CD4-positive, alpha-beta T cell treated with Interleukin-21 for 1 hour (primary cell): ENCODE measurements around the gene ANG.
"Not testable (repeated sequence)": the region's sequence is repeated elsewhere in the genome, so short reads cannot be mapped to it uniquely, and the experiment has no call there.

Experiments used
- DNase-seq: peaks from one replicate; pipeline ENCODE4 v3.0.0-alpha.2; 2020

The ANG gene

DNA sequence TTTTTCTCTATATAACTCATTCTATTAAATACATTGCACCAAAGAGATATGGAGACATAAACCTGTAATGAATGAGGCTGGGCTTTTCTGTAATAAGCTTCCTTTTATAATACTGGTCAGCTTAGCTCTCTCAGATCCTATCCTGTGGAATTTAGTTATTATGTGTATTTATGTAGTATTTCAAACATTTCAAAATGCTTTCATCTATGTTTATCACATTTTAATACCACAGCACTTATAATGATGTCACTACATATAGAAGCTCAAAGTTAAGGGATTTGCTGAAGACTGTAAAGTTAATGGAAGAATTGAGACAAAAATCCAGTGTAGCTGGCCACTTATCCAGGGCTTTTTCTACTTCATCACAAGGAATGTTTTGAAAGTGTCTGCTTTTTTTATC lies 11.4 kb downstream of the ANG start:
- DNase-seq: no peak

DNA sequence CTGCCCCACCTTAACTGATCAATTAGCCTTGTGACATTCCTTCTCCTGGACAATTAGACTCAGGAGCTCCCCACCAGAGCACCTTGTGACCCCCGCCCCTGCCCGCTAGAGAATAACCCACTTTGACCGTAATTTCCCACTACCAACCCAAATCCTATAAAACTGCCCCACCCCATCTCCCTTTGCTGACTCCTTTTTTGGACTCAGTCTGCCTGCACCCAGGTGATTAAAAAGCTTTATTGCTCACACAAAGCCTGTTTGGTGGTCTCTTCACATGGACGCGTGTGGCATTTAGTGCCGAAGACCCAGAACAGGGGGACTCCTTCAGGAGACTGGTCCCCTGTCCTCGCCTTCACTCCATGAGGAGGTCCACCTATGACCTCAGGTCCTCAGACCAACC lies 12.4 kb downstream of the ANG start:
- not testable (repeated sequence) for DNase-seq

DNA sequence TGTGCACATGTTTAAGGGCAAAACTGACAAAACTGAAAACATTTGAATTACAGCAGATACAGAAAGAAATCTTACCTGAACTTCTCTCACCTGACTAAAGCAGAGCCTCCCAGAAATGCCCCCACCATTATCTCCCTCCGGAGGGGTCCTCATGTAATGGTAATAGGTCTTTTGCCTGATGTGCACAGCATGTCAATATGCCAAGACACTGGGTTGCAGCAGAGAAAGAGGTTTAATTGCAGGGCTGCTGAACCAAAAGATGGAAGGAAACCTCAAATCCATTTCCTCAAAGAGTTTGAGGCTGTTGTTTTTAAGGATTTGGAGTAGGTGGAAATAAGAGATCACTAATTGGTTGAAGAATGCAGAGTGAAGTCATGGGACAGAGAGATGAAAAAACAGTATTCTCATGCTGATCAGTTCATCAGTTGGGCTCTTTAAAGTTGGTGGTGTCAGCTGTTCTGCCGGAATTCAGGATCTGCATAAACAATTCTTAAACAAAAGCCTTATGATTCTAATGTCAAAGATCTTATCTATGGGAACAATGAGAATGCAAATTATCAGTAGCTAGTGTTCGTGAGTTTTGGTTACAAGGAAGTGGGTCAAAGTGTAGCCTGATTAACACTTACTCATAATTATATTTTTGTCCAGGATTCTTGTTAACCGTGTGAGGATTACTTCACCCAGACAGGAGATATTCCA lies 18.2 kb downstream of the ANG start:
- DNase-seq: no peak

DNA sequence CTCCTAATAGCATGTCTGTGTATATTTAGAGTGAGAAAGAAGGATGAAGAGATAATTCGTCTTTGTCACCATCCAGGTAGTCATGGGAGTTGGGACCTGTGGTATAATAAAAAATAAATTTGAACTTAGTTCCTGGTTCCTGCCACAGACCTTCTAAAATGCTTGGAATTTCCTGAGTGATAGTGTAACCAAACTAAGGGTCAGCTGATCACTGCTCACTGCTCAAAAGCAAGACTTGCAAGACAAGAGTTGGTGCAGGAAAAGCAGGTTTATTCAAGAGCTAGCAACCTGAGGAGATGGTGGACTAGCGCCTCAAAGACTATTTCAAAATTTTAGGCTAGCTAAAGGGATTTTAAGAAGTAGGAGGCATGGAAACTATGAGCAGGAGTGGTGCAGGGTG lies 19.1 kb downstream of the ANG start:
- DNase-seq: no peak

DNA sequence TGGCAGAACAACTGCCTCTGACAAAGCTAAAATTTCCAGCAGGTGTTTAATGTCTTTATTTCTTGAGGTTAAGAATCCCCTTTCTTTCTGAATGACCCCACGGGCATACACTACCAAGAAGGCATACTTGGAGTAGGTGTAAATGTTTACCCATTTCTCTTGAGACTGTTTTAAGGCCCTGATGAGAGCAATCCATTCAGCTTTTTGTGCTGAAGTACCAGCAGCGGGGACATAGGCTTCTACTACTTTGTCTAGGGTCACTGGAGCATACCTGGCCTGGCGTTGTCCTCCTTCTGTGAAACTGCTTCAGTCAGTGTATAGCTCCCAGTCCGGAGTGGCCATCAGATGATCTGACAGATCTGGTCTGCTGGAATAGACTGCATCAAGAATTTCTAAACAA lies 22.7 kb downstream of the ANG start:
- no peak for DNase-seq

DNA sequence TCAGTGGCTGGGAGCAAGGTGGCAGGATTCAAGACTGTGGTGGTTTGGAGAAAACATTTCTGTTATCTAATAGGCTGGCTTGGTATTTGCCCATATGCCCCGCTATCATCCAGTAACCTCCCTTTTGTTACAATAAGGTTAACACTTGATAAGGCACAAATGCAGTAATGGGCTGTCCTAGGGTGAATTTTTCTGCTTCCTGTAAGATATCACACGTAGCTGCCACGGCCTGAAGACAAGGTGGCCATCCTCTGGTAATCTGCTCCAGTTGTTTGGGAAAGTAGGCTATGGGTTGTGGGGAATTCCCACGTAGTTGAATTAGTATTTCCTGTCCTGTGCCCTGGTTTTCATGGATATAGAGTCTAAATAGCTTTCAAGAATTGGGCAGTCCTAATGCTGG lies 23.1 kb downstream of the ANG start:
- DNase-seq: no peak

DNA sequence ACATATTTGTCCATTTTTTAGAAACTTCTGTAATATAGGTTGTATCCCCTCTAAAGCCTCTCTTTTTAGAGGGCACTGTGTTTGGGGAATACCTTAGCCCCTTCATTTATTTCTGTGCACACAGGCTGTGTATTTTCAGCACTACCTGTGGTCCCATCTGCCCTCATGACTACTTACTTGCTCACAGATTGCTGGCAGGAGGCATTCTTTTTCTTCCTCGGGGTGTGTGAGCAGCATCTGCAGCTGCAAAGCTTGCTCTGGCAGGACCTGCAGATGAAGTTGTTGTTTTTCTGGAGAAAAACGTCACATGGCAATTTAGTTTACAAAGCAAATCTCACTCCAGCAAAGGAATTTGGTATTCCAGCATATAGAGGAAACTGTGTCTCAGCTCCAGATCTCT lies 24.3 kb downstream of the ANG start:
- DNase-seq: no peak

DNA sequence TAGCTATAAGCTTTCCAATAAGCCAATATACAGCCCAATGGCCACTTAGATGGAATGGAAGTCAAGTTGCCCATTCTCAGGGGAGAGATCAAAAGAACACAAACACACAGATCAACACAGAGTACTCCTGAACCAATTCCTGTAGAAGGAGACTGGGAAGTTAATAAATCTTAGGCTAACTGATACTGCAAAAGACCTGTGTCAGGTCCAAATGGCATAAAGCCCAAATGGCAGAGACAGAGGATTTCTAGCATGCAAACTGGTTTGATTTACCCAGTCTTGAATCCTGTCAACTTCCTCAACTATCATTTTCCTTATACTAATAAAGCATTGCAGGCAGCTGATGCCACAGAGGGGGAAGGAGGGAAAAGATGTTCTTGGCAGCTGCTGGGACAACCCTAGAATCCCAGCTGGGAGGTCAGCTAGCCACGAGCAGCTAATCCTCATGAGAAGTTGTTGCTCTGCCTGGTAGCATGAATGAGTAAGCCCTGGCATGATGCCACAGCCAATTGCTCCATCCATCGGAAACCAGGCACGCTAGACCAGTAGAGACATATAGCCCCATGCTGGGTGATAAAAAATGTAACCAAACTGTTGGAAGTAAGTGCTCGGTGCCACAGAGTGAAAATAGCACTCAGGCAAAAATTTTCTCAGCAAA lies 26.2 kb downstream of the ANG start:
- DNase-seq: no peak

DNA sequence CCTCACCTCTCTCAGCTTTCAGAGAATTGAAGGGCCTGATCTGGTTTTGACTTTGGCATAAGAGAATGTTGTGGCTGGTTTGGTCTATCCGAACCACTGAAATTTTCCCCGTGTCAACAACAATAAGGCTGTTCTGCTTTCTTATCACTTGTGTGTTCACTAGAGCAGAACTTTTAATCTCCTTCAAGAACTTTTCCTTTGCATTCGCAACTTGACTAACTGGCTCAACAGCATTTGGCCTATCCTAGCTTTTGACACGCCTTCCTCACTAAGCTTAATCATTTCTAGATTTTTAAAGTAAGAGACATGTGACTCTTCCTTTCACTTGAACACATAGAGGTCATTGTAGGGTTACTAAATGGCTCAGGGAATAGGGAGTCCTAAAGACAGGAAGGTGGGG lies 31.2 kb downstream of the ANG start:
- DNase-seq: no peak

DNA sequence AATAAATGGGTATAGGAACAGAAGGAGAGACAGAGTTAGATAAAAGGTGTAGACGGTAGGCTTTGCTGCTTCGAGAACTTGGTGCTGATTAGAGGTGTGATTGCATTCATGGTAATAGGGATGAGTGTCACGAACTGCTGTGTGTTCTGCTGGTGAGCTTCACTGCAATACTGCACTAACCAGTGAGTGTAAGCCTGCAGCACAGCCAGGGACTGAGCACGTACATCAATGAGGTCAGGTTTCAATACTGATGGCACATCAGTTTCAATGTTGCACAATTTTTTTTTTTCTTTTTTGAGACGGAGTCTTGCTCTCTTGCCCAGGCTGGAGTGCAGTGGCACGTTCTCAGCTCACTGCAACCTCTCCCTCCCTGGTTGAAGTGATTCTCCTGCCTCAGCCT lies 32.2 kb downstream of the ANG start:
- no peak for DNase-seq

DNA sequence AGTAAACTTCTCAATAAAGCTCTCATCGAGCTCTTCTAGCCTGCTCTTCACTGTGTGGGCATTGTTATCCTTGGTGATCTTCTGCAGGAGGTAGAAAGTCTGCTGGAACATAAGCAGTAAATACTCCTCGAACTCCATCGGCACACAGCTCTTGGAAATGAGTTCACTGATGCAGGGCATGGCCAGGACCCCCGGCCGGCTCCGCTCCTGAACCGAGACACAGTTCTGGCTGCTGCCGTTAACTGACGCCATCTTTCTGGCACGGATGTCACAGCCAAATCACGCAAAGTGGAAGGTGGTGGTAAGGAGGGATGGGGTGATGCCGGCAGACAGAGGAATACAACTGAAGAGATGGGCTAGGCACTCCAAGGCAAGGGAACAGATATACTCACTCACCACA lies 33.5 kb downstream of the ANG start:
- DNase-seq: no peak

DNA sequence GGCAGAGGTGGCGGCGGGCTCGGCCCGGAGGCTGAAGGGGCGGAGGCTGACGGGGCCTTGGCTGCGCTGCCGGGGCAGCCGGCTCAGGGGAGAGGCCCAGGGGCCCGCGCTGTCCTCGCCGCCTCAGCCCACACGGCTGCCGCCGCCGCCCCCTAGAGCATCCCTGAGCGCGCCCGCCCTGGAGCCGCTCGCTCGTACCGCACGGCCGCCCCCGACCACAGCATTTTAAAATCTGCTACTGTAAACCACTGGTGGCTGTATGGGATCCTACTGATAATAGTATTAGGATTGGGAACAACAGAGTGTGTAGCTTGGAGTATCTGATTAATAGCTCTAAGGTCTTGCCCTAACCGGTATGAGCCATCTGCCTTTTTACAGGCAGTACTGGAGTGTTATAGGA lies 34.9 kb downstream of the ANG start:
- no peak for DNase-seq

DNA sequence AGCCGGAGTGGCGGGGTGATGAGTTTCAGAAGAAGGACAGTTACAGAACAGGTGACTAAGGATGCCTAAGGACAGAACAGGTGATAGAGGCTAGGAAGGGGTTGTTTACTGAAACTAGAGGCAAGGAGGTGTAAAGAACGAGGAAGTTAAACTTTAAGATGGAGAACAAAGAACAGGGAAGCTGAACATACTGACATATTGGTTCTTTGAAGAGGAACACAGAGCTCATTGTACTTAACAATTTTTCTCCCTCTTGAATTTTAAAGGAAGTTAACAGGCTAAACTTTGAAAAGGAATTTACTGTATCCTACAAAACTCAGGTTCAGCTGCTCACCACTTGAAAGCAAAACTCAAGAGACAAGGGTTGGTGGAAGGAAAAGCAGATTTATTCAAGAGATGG lies 37.6 kb downstream of the ANG start:
- DNase-seq: not testable (repeated sequence)

DNA sequence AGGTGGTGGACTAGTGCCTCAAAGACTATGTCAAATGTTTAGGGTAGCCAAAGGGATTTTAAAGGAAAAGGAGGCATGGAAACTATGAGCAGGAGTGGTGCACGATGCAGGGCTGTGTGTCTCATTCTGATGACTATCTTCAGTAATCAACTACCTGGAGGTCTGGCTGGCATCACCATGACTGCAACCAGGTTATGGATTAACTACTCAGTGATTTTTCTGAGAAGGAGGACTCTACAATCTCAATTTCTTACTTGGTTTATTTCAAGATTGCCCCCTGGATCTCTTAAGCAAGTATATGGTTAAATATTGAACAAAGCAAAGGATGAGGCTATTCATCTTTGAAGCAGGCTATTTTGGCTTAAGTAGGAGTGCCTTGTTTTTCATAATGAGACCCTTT lies 38.0 kb downstream of the ANG start:
- no peak for DNase-seq

DNA sequence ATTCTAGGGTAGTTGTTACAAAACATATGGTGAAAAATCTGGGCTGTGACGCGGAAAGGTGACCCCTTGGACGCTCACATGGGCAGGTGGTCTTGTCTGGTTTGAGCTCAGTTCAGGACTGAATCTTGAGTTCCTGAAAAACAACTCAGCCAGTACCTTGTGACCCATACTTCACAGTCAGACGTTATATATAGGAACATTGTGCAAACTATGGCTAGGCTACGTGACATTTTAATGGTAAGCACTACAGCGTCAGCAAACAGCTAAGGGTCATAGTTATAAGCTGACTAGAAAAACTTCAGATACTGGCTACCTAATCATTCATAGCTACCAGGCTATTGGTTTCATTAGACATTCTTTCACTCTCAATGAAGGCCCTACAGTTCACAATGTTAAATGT lies 42.3 kb downstream of the ANG start:
- no peak for DNase-seq

DNA sequence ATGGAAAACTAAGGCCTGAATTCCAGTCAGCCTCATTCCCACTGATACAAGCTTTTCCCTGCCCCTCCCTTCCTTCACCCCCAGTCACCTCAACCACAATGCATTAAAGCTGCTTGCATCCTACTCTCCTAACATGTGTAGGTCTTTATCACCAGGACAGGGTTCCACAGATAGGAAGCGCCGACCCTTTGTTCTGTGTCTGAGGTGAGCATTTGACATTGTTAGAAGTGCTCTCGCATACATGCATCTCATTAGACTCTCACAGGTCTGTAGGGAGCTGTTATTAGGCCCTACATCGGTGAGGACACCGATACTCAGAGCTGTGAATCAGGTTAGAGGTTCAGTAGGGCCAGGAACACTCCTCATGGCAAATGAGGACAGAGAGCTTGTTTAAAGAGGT lies 43.9 kb downstream of the ANG start:
- DNase-seq: no peak

DNA sequence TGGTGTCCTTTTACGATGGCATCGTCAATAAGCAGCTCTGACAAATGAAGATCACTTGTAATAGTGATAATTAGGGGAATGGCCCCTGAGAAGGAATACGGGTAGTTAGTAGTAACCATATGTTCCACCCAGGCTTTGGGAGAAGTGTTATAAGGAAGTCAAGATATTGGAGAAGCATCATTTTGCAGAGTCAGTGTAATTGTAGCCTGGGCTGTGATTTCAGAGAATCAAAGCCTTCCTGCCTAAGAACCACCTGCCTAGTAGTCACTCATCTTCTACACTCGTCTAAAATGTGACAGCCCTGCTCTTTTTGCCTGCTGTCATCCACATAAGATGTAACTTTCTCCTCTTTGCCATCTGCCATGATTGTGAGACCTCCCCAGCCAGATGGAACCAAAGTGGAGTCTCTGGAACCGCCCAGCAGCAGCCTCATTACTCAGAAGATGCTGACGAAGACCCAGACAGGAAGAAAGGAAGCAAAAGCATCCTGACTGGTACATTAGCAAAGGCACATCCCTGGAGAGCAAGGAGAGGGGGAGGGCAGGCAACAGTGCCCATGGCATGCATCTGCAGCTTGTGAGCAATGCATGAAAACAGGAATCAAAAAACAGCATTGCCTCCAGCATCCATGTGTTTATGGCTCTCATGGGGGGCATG lies 44.5 kb downstream of the ANG start:
- DNase-seq: no peak

DNA sequence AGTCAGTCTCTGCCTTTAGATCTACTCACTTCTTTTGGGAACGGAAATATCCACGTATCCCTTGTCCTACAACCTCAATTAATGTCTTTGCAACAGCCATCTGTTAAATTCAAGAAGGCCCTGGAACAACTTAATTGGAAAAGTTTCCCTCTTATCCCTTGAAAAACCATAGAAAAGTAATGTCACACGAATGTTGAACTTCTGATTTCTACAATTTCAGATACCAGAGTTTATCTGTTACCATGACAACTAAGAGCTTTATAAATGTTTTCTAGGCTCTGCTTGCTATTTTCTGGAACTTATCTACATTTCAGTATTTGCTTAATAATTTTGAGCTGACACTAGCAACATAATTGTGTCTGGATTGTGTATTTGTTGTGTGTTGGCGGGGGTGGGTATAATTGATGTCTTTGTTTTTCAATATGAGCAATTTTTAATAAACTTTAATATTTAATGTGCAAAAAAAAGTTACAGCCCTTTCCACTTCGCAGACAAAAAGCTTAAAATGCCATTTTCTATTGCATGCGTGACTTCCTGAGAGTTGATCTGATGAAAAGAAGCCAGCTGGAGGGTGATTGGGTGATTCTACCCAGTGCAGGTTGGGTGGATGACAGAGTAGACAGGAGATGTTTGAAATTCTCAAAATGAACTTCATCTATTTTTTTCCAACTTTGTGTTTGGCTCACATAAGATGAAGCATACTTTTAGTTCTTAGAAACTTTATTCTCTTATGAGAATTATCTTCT lies 45.3 kb downstream of the ANG start:
- no peak for DNase-seq

DNA sequence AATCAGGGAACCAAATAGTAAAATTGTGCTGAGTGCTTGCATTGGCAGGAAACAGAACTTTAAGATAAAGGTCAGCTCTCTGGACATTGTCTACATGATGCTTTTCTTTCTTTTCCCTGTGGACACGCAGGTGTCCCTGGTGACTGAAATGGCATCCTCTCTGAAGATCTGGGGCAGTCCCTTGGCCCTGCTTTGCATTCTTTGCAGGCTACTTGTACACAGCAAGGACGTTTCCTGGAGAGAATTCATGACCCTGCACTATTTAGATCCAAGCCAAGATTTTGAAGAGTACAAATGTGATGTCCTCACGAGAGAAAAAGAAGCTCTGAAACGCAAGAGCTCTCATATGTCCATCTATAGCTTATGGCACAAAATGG lies 45.9 kb downstream of the ANG start:
- DNase-seq: no peak

DNA sequence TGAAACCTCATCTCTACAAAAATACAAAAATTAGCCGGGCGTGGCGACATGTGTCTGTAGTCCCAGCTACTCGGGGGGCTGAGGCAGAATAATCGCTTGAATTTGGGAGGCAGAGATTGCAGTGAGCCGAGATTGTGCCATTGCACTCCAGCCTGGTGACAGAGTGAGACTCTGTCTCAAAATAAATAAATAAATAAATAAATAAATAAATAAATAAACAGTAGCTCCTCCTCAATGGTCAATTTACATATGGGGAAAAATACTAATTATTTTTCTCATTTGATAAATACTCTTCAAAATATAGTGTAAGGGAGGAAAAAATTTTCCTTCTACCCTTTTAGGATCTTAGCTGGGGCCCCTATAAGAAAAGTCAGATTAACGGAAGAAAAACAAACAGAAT lies 49.7 kb downstream of the ANG start:
- not testable (repeated sequence) for DNase-seq

DNA sequence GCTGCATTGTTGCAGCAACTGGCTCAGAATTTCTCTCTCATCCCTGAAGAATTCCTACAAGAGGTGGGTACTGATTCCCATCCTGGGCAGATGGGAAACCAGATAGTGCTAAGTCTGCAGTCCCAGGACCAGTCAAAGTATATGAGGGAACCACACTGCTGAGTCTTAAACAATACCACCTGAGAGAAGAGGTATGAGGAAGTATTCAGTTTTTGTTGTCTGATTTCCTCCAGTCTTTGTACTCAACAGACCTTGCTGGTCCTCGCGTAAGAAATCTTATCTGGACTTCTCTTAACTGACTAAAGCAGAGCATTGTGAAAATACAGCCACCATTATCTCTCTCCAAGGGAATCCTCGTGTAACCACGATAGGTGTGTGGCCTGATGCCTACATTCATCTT lies 53.6 kb downstream of the ANG start:
- DNase-seq: no peak

DNA sequence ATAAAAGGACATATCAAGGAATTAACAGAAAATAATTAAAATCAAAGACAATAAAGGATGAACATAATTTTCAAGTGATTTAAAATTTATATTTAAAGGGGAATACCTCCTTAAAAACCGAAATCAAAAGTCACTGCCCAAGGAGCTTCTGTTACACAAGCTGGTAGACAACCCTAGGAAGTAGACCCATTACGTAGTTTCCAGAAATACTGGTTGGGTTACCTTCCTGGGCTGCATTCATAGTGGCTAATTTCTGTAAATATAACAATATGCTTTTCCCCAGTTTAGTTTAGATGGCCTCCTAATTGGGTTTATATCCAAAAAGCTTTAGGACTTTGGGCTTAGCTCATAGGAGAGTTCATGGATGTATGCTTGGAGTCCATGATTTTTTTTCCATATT lies 55.0 kb downstream of the ANG start:
- DNase-seq: no peak
